Uterus (tissue), 4 donors: ENCODE measurements around the gene TMCO5A. TPM values are rescaled to one million over a fixed set of nuclear protein-coding genes. Genes with fewer than 3 reads are reported as not detected.

Source experiments
- DNase-seq, 2 donors: peaks; one replicate each; pipeline ENCODE4 v3.0.0-alpha.2; 2019 to 2020
- H3K27ac ChIP-seq, 2 donors: fragments of 200-600 bp; sonication (generic); 1 replicate in 1 of 2; 2 replicates in 1 of 2; pipeline ENCODE4 v1.5.1; 2016 to 2018
- H3K27me3 ChIP-seq, 2 donors: fragments of 200-600 bp; sonication (generic); one replicate each; pipeline ENCODE4 v1.5.1; 2018 to 2019; ENCODE audit warnings: control low read depth in 1 of 2
- H3K36me3 ChIP-seq, 2 donors: fragments of 200-600 bp; sonication (generic); one replicate each; pipeline ENCODE4 v1.5.1; 2019; ENCODE audit warnings: control low read depth in 1 of 2
- H3K4me1 ChIP-seq, 2 donors: fragments of 200-600 bp; sonication (generic); one replicate each; pipeline ENCODE4 v1.5.1; 2018 to 2019; ENCODE audit warnings: control low read depth in 1 of 2
- H3K4me3 ChIP-seq, 2 donors: fragments of 200-600 bp; sonication (generic); 1 replicate in 1 of 2; 2 replicates in 1 of 2; pipeline ENCODE4 v1.5.1; 2018 to 2019; ENCODE audit warnings: mild to moderate bottlenecking in 1 of 2
- H3K9me3 ChIP-seq, 2 donors: fragments of 200-600 bp; sonication (generic); one replicate each; pipeline ENCODE4 v1.5.1; 2019; ENCODE audit warnings: control low read depth in 1 of 2
- POLR2A ChIP-seq, 2 donors: fragments of 450-650 bp; IDR thresholded peaks; one replicate each; pipeline ENCODE4 v1.6.1; 2016; ENCODE audit warnings: antibody characterized with exemption in 2 of 2, mild to moderate bottlenecking in 1 of 2, moderate library complexity in 1 of 2
- intact Hi-C: fragments of 100-400 bp; cut with DNase I; formaldehyde crosslinking; loops from one replicate; pipeline ENCODE4 v1.15.1; 2023; ENCODE audit warnings: low total_unique reads
- total RNA-seq, 4 donors: library from RNA; depleted of rRNA in 3 of 4; stranded (reverse); fragments of >200 nt in 3 of 4; gene quantifications; one replicate each; pipeline versions ENCODE4 v1.1.0 to v1.2.4, GENCODE V29; 2014 to 2023
- TF ChIP-seq, protein P1 (sequence below), 4 experiments: fragments of 200-600 bp in 2 of 4; fragments of 450-650 bp in 2 of 4; sonication (generic) in 2 of 4; IDR thresholded peaks; one replicate each; pipeline ENCODE4 v1.5.1; 2016 to 2019; ENCODE audit warnings: antibody characterized with exemption in 4 of 4, mild to moderate bottlenecking in 2 of 4, moderate library complexity in 1 of 4
- donor health status: DM: yes; HTN: yes; CAD: no.

TMCO5A gene
- not detected for total RNA-seq

DNA sequence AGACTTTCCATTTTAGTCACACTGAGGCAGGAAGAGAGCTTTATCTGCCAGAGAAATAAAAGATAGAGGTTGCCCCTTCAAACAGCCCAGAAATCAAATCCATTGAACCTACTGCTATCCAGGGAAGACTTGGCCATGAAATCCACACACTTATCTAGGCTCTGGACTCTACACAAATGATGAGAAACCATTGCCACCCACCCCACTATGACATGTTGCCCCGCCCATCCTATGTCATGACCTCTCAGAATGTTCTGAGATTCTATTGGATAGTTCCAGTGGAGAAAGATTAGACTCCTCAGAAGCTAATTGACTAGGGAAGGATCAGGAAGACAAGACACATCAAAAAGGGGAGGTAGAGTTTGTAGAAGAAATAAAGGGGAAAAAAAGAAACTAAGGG lies at the start of gene TMCO5A:
TSS of gene TMCO5A (plus strand) at position 301 of the 400 bp plus-strand sequence. CDS start 1,684 bp downstream, outside the sequence.
- Histone ChIP-seq H3K27ac (no peak within 1 kb of the TSS), H3K4me1 (no peaks in the 10 kb centered on the region), H3K9me3 (no peaks in the 10 kb centered on the region), H3K36me3 (no peaks in the 10 kb centered on the region), H3K4me3 (no peak within 1 kb of the TSS), H3K27me3 (no peaks in the 10 kb centered on the region)
- no peak for TF ChIP-seq POLR2A (IDR thresholded peaks at IDR 0.05)
- TF ChIP-seq, protein P1, sequence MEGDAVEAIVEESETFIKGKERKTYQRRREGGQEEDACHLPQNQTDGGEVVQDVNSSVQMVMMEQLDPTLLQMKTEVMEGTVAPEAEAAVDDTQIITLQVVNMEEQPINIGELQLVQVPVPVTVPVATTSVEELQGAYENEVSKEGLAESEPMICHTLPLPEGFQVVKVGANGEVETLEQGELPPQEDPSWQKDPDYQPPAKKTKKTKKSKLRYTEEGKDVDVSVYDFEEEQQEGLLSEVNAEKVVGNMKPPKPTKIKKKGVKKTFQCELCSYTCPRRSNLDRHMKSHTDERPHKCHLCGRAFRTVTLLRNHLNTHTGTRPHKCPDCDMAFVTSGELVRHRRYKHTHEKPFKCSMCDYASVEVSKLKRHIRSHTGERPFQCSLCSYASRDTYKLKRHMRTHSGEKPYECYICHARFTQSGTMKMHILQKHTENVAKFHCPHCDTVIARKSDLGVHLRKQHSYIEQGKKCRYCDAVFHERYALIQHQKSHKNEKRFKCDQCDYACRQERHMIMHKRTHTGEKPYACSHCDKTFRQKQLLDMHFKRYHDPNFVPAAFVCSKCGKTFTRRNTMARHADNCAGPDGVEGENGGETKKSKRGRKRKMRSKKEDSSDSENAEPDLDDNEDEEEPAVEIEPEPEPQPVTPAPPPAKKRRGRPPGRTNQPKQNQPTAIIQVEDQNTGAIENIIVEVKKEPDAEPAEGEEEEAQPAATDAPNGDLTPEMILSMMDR (IDR thresholded peaks at IDR 0.05), result no peak
- intact Hi-C loops, result no loop called here
- DNase-seq, result no peak

- TF ChIP-seq POLR2A (IDR thresholded peaks at IDR 0.05), result no peak
- TF ChIP-seq, protein P1 (IDR thresholded peaks at IDR 0.05), result no peak
- intact Hi-C loops, result no loop called here
- no peak for DNase-seq
- Histone ChIP-seq H3K36me3 (no peaks in the 10 kb centered on the region), H3K4me1 (no peaks in the 10 kb centered on the region), H3K27ac (no peak overlapping the region), H3K9me3 (no peaks in the 10 kb centered on the region), H3K27me3 (no peaks in the 10 kb centered on the region), H3K4me3 (no peak overlapping the region)
Measured at GRCh38 chr15:37885651-37886050, 48.8 kb upstream of the TMCO5A start.

- no peaks in the 10 kb centered on the region for H3K4me1 ChIP-seq
- DNase-seq, result no peak
- intact Hi-C loops, result no loop called here
- H3K36me3 ChIP-seq, result no peaks in the 10 kb centered on the region
- H3K27ac ChIP-seq, result no peak overlapping the region
- no peaks in the 10 kb centered on the region for H3K27me3 ChIP-seq
- H3K9me3 ChIP-seq, result no peaks in the 10 kb centered on the region
- no peak overlapping the region for H3K4me3 ChIP-seq
- TF ChIP-seq, protein P1 (IDR thresholded peaks at IDR 0.05), result no peak
- TF ChIP-seq POLR2A (IDR thresholded peaks at IDR 0.05), result no peak
Measured at GRCh38 chr15:37888356-37888755, 46.1 kb upstream of the TMCO5A start.

GRCh38 chr15:37891766-37892368 lies 42.6 kb upstream of the TMCO5A start:
- no peak for DNase-seq
- no peak overlapping the region for H3K27ac ChIP-seq
- no peaks in the 10 kb centered on the region for H3K9me3 ChIP-seq
- no peaks in the 10 kb centered on the region for H3K27me3 ChIP-seq
- no peak for TF ChIP-seq POLR2A (IDR thresholded peaks at IDR 0.05)
- TF ChIP-seq, protein P1 (IDR thresholded peaks at IDR 0.05), result peak; percentile 49 to 62 (median 60)
- no peaks in the 10 kb centered on the region for H3K36me3 ChIP-seq
- H3K4me3 ChIP-seq, result no peak overlapping the region
- intact Hi-C loops, result no loop called here
- H3K4me1 ChIP-seq, result no peaks in the 10 kb centered on the region

- DNase-seq, result no peak
- H3K36me3 ChIP-seq, result no peaks in the 10 kb centered on the region
- intact Hi-C loops, result no loop called here
- no peaks in the 10 kb centered on the region for H3K9me3 ChIP-seq
- no peak overlapping the region for H3K27ac ChIP-seq
- H3K27me3 ChIP-seq, result no peaks in the 10 kb centered on the region
- no peak overlapping the region for H3K4me3 ChIP-seq
- no peaks in the 10 kb centered on the region for H3K4me1 ChIP-seq
- TF ChIP-seq POLR2A (IDR thresholded peaks at IDR 0.05), result no peak
- TF ChIP-seq, protein P1 (IDR thresholded peaks at IDR 0.05), result no peak
Measured at GRCh38 chr15:37893309-37893708, 41.1 kb upstream of the TMCO5A start.
